Measurements from ENCODE around the gene HTR1D. TPM values are rescaled to one million over a fixed set of nuclear protein-coding genes. Genes with fewer than 3 reads are reported as not detected.

Gene HTR1D
- polyA plus RNA-seq, 1 donor from 2014 or later = not detected

GRCh38 chr1:23198373-23198772, 18.9 kb downstream of the HTR1D start:
- no peaks in the 10 kb centered on the region for H4K20me1 ChIP-seq (ENCODE audit: insufficient read depth)
- no peak overlapping the region for H3K27ac ChIP-seq (ENCODE audit: low read length)
- H3F3A ChIP-seq (ENCODE audit: insufficient read depth, low read length, poor library complexity, severe bottlenecking) = no peaks in the 10 kb centered on the region
- H3K79me2 ChIP-seq (replicated peaks; ENCODE audit: insufficient read depth, low read length) = no peaks in the 10 kb centered on the region
- H2AFZ ChIP-seq (ENCODE audit: low read depth, low read length) = no peak overlapping the region
- no peak overlapping the region for H3K9ac ChIP-seq (ENCODE audit: low read length)
- no peaks in the 10 kb centered on the region for H3K9me3 ChIP-seq (ENCODE audit: low read length)
- no peak overlapping the region for H3K4me2 ChIP-seq (ENCODE audit: low read length)
- no peak for TF ChIP-seq CTCF (IDR thresholded peaks at IDR 0.05; ENCODE audit: poor library complexity, severe bottlenecking)
- TF ChIP-seq EZH2 (IDR thresholded peaks at IDR 0.05; ENCODE audit: borderline replicate concordance, insufficient read depth, low read length, poor library complexity, severe bottlenecking) = no peak
- no peak for TF ChIP-seq SMC3 (conservative IDR thresholded peaks at IDR 0.05; ENCODE audit: poor library complexity)
- no peaks in the 10 kb centered on the region for H3K9me2 ChIP-seq (ENCODE audit: insufficient read depth, low read length)
- no peak overlapping the region for H3K4me3 ChIP-seq (ENCODE audit: low read length)
- H3K27me3 ChIP-seq (ENCODE audit: insufficient read depth, low read depth, low read length) = no peaks in the 10 kb centered on the region
- no peaks in the 10 kb centered on the region for H3K36me3 ChIP-seq (ENCODE audit: insufficient read depth, low read length)

DNA sequence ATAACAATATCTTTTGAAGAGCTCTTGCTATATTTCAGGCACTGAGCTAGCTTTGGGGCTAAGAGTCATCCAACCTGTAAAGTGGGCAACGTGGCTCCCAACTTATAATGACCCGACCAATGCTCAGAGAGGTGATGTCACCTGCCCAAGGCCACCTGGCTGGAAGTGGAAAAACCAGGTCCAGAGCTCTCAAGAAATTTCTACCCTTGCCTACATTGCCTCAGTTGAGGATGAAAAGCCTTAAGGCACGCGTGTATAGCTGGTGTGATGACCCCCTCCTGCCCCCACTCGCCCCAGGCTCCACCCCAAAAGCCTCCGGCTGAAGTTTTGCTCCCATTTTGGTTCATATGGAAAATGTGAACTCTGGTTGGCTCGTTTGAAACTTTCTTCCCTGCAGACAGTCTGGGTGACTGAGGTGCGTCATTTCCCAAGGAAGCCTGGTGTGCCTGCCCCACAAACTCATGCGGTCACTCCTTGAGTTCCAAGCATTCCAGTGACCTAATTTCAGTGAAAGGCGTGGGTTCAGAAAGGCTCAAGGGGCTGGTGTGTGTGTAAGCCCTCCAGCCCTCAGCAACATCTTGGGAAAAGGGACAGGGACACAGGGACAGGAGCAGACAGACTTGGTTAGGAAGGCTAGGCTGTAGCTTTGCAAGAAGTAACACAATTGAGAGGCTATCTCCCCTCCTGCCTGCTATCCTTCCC, 20.5 kb downstream of the HTR1D start:
- H3K9me2 ChIP-seq (ENCODE audit: insufficient read depth, low read length) = no peaks in the 10 kb centered on the region
- H3K4me3 ChIP-seq (ENCODE audit: low read length) = no peak overlapping the region
- H2AFZ ChIP-seq (ENCODE audit: low read depth, low read length) = no peak overlapping the region
- no peaks in the 10 kb centered on the region for H4K20me1 ChIP-seq (ENCODE audit: insufficient read depth)
- no peaks in the 10 kb centered on the region for H3F3A ChIP-seq (ENCODE audit: insufficient read depth, low read length, poor library complexity, severe bottlenecking)
- H3K79me2 ChIP-seq (replicated peaks; ENCODE audit: insufficient read depth, low read length) = no peaks in the 10 kb centered on the region
- no peak overlapping the region for H3K27ac ChIP-seq (ENCODE audit: low read length)
- no peak for TF ChIP-seq SMC3 (conservative IDR thresholded peaks at IDR 0.05; ENCODE audit: poor library complexity)
- no peak for TF ChIP-seq POLR2AphosphoS5 (IDR thresholded peaks at IDR 0.05)
- TF ChIP-seq EP300 (conservative IDR thresholded peaks at IDR 0.05; ENCODE audit: poor library complexity, severe bottlenecking) = no peak
- no peak for TF ChIP-seq TAF1 (IDR thresholded peaks at IDR 0.05; ENCODE audit: low read depth)
- TF ChIP-seq CTCF (IDR thresholded peaks at IDR 0.05; ENCODE audit: poor library complexity, severe bottlenecking) = no peak
- no peak for TF ChIP-seq EZH2 (IDR thresholded peaks at IDR 0.05; ENCODE audit: borderline replicate concordance, insufficient read depth, low read length, poor library complexity, severe bottlenecking)
- no peak for TF ChIP-seq REST (IDR thresholded peaks at IDR 0.05; ENCODE audit: borderline replicate concordance)
- no peak for TF ChIP-seq MXI1 (conservative IDR thresholded peaks at IDR 0.05; ENCODE audit: poor library complexity, severe bottlenecking)
- no peak for TF ChIP-seq RAD21 (conservative IDR thresholded peaks at IDR 0.05)
- no peak overlapping the region for H3K4me2 ChIP-seq (ENCODE audit: low read length)
- H3K9ac ChIP-seq (ENCODE audit: low read length) = no peak overlapping the region
- no peaks in the 10 kb centered on the region for H3K36me3 ChIP-seq (ENCODE audit: insufficient read depth, low read length)
- no peaks in the 10 kb centered on the region for H3K9me3 ChIP-seq (ENCODE audit: low read length)
- no peaks in the 10 kb centered on the region for H3K27me3 ChIP-seq (ENCODE audit: insufficient read depth, low read depth, low read length)
